Fibroblast of the aortic adventitia (primary cell): Measurements from ENCODE around the gene GINS2. TPM values are rescaled to one million over a fixed set of nuclear protein-coding genes. Genes with fewer than 3 reads are reported as not detected.
A peak's percentile ranks its signal among the peaks of the same experiment; 100 is the strongest.

Experiments used
- DNase-seq: peaks from one replicate; pipeline ENCODE4 v3.0.0-alpha.2; 2010; ENCODE audit warnings: low read depth
- H3K4me3 ChIP-seq: 2 replicates; pipeline ENCODE4 v1.5.1; 2011; ENCODE audit warnings: low read depth, mild to moderate bottlenecking, control low read depth, low read length, moderate library complexity
- CTCF ChIP-seq: IDR thresholded peaks from 2 replicates; pipeline ENCODE4 v1.5.1; 2011; ENCODE audit warnings: mild to moderate bottlenecking, low read length, control low read depth, inconsistent platforms; ENCODE audit not compliant: insufficient read depth
- total RNA-seq: library from RNA; depleted of rRNA; stranded (reverse); fragments of >200 nt; gene quantifications from 2 replicates; pipeline ENCODE4 v1.2.3, GENCODE V29; 2012; ENCODE audit warnings: low replicate concordance

Gene GINS2
- total RNA-seq, 1 donor = 19.1 TPM

- H3K4me3 ChIP-seq = no peak overlapping the region
- TF ChIP-seq CTCF = no peak
- DNase-seq = no peak
Observed at GRCh38 chr16:85678016-85678415, 10.7 kb downstream of the GINS2 start.

GRCh38 chr16:85677383-85677967 lies 11.3 kb downstream of the GINS2 start:
- TF ChIP-seq CTCF = no peak
- no peak for DNase-seq
- no peak overlapping the region for H3K4me3 ChIP-seq

- DNase-seq = no peak
- H3K4me3 ChIP-seq = no peak overlapping the region
- no peak for TF ChIP-seq CTCF
Observed at GRCh38 chr16:85676466-85676865, 12.3 kb downstream of the GINS2 start.

- TF ChIP-seq CTCF = peak; percentile 61
- no peak overlapping the region for H3K4me3 ChIP-seq
- DNase-seq = peak; percentile 56
Observed at GRCh38 chr16:85675251-85675874, 13.4 kb downstream of the GINS2 start.

- DNase-seq = no peak
- H3K4me3 ChIP-seq = no peak overlapping the region
- TF ChIP-seq CTCF = no peak
Observed at GRCh38 chr16:85674828-85675227, 13.9 kb downstream of the GINS2 start.

GRCh38 chr16:85674418-85674755 lies 14.4 kb downstream of the GINS2 start:
- DNase-seq = no peak
- no peak overlapping the region for H3K4me3 ChIP-seq
- no peak for TF ChIP-seq CTCF
